Stimulated activated CD8-positive, alpha-beta memory T cell treated with anti-CD3 and anti-CD28 coated beads, Interleukin-12 subunit alpha, Interleukin-12 subunit beta, amount 100 ng/mL, for 4 hours (primary cell): Measurements from ENCODE around the gene PSMB9.

ENCODE experiments used
- DNase-seq: peaks from one replicate; pipeline ENCODE4 v3.0.0-alpha.2; 2020; ENCODE audit warnings: low read depth

The PSMB9 gene

GRCh38 chr6:32908897-32909296 is 54.9 kb downstream of the PSMB9 start:
- no peak for DNase-seq
